HG03342 (cell line): ENCODE measurements around the gene SCGB3A1.

Source experiments
- ATAC-seq: cut with Tn5 transposase; IDR thresholded peaks from one replicate; pipeline ENCODE4 v1.9.1; 2021; ENCODE audit warnings: mild to moderate bottlenecking, moderate library complexity; ENCODE audit not compliant: unreplicated experiment

SCGB3A1 gene

DNA sequence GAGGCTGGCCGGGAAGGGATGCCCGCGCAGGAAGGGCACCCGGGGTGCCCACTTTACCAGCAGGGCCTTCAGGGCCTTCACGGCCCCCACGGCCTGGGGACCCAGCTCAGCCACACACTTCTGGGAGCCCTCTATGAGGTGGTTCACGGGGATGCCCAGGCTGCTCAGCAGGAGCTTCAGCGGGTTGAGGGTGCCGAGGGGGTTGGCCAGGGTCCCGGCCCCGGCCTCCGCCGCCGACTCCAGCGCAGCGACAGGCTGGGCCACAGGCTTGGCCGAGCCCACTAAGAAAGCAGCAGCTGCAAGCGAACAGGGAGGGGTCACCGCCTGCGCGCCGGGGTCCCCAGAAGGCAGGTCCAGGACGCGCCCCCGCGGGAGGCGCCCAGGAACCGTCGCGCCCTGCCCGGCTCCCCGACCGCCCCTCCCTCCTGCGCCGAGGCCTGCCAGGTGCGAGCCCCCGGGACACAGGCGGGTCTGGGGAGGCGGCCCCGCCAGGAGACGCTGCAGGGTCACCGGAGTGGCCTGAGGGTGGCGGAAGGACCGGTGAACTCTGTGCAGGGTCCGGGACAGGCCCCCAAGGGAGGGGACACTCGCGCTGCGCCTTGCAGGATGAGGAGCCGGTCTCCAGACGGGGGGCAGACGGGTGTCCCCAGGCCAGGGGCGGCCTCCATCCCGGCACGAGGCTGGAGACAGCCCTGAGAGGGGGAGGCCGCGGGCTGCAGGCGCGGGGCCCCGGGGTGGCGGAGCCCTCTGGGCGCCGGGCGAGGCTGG is 572 bp downstream of the SCGB3A1 start:
- ATAC-seq = no peak

DNA sequence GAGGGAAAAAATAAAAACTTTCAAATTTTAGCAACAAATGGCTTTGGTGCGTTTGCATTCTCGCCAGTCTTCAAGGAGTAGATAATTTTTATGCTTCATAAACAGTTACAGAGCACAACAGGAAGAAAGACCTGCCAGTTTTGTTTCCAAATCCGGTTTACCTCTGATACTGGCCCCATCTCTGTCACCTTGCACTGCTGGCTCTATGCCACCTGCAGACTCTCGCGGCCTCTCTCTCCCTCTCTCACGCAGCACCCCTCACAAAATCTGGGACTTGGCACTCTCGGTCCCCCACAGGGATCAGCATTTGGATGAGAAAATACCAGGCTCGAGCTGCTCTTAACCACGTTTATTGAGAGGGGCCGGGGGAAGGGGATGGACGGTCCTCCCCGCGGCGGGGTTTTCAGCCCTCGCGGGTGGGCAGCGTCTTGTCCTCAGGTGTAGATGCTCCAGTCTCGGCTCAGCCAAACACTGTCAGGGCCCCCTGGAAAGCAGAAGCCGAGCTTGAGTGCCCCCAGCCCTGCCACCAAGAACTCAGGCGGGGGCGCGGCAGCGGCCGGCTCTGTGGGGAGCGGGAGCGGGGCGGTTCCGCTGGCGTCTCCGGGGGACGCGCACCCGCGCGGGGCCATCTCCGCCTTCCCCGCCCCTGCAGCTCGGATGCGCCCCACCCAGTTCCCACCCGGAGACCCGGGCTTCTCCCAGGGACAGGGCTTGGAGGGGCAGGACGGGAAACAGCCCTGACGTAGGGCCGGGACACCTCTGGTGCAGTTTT is 1.3 kb downstream of the SCGB3A1 start:
- no peak for ATAC-seq

- no peak for ATAC-seq
These were observed 4.4 kb downstream of the SCGB3A1 start for GRCh38 chr5:180586870-180587269.

DNA sequence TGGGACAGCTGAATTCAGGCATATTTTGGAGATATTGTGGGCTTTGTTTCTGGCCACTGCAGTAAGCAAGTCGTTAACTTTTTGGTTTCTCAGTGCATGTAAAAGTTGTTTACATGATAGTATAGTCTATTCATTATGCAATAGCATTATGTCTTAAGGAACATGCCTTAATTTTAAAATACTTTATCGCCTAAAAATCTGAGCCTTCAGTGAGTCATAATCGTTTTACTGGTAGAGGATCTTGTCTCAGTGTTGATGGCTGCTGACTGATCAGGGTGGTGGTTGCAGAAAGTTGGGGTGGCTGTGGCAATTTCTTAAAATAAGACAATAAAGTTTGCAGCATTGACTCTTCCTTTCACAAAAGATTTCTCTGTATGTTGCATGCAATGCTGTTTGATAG is 5.1 kb downstream of the SCGB3A1 start:
- no peak for ATAC-seq

- no peak for ATAC-seq
These were observed 7.6 kb downstream of the SCGB3A1 start for GRCh38 chr5:180583738-180584137.

DNA sequence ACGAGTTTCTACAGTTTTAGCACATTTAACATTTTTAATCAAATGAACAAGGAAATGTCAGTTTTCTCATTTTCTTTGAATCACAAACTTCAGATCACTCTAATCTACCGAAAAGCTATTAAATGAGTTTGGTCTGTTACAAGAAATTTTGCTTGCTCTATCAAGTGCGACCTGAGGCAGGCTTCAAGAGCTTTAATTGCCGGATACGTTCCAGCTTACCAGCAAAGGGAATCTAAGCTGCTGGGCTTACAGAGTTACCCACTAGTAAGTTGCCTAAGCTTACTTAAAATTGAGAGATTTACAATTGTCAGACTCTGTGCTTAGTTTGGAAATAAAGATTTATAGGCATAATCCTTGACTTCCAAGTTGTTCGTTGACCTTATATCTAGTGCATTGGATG is 10.6 kb downstream of the SCGB3A1 start:
- ATAC-seq = no peak

- ATAC-seq = no peak
These were observed 15.7 kb downstream of the SCGB3A1 start for GRCh38 chr5:180575571-180575970.

DNA sequence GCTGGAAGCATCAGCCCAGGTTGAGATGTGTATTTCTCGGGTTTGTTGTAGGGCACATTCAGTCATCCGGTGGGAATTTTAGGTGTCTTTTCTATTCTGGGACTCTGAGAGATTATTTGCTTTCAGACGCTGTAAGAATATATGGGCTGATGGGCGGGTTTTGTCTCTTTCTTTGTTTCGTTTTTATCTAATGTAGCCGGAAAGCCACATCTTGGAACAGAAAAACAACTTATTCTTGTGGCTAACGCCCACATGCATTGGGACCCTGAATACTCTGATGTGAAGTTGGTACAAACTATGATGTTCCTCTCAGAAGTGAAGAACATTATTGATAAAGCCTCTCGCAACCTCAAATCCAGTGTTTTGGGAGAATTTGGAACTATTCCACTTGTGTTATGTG is 22.4 kb downstream of the SCGB3A1 start:
- no peak for ATAC-seq

DNA sequence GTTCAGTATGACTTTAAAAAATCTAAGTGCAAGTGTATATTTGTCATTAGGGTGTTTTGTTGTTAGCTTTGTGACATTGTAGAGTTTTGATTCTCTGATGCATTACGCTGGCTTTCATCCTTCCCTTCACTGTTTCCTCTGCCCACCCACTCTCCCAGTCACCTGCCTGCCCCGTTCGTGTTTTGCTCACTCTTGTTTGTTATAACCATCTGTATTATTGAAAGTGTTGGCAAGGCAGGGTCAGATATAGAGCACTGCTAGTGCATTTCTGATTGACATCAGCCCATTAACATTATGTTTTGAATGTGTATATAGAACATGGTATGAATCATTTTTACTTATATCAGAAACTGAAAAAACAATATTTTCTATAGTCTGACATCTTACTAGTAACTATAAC is 27.3 kb downstream of the SCGB3A1 start:
- no peak for ATAC-seq

GRCh38 chr5:180558232-180558631 is 33.1 kb downstream of the SCGB3A1 start:
- no peak for ATAC-seq

DNA sequence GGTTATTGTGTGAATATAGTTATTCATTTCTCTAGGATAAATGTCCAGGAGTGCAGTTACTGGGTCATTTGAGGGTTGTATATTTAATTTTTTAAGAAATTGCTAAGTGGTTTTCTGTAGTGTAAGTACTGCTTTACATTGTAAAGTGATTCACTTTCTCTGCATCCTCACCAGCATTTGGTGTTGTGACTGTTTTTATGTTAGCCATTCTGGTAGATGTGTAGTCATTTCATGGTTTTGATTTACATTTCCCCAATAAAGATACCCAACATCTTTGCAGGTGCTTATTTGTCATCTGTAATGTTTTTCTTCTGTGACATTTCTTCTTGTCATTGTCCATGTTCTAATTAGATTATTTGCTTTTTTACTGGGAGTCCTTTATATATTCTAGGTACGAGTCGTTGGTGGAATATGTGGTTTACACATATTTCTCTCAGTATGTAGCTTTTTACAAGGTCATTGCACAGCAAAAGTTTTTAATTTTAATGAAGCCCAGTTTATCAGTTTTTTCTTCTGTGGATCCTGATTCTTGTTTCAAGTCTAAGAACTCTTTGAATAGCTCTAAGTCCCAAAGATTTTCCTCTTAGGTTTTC is 34.0 kb downstream of the SCGB3A1 start:
- ATAC-seq = no peak

DNA sequence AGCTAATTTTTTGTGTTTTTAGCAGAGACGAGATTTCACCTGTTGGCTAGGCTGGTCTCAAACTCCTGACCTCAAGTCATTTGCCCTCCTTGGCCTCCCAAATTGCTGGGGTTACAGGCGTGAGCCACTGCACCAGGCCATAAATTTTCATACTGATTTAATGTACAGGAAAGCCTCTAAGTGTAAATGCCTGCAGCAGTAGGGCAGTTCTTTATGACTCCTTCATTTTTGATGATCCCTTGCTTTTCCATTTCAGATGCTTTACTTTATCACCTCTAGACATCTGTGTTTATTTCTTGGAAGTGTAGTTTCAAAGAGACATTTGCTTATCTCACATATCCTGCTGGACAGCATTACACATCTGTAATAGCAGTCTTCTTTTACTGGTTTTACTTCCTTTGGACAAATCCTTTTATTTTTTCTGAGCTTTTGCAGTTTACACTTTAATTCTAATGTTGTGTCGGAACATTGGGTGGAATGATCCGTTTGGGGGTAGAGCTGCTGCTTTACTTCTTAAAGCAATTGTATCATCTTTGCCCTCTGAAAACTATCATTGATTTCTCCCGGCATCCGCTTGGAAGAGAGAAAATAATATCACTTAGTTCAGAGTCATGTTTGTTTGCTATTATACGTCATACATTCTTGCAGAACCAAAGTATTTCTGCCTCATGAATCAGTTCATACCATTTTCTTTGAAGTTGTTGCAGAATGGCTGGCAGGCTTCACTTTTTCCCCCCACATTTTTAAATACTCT is 36.0 kb downstream of the SCGB3A1 start:
- ATAC-seq = no peak

DNA sequence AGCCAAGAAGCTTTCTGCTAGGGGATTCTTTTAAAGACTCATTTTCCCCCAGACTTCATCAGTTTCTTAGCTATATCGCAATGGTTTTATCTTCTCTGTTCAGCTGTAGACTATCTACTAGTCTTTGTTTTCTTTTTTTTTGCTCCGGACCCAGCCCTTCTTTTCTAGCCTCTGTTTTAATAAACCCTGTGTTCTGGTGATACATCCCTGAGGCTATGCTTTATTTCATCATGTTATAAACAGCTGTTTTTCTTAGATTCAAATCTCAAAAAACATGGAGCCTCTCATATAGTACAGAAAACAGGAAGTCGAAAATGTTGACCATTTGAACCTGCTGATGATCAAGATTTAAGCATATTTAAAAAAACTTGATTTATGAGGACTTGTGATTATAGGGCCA is 37.8 kb downstream of the SCGB3A1 start:
- ATAC-seq = no peak

GRCh38 chr5:180548563-180548962 is 42.7 kb downstream of the SCGB3A1 start:
- ATAC-seq = no peak

GRCh38 chr5:180545248-180545647 is 46.1 kb downstream of the SCGB3A1 start:
- ATAC-seq = no peak

DNA sequence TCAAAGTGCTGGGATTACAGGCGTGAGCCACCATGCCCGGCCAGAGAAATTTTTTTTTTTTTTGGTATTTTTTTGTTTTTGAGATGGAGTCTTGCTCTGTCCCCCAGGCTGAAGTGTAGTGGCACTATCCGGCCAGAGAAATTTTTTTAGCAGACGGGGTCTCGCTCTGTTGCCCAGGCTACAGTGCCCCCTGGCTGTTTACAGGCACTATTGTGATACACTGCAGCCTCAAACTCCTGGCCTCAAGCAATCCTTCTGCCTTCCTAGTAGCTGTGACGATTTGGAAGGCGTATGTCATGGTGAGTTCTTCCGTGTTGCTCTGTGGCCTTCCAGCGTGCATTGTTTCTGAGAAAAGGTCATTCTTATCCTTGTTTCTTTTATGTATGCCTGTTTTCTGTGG is 49.6 kb downstream of the SCGB3A1 start:
- ATAC-seq = no peak
